ENCODE results near the gene FZD2.

DNA sequence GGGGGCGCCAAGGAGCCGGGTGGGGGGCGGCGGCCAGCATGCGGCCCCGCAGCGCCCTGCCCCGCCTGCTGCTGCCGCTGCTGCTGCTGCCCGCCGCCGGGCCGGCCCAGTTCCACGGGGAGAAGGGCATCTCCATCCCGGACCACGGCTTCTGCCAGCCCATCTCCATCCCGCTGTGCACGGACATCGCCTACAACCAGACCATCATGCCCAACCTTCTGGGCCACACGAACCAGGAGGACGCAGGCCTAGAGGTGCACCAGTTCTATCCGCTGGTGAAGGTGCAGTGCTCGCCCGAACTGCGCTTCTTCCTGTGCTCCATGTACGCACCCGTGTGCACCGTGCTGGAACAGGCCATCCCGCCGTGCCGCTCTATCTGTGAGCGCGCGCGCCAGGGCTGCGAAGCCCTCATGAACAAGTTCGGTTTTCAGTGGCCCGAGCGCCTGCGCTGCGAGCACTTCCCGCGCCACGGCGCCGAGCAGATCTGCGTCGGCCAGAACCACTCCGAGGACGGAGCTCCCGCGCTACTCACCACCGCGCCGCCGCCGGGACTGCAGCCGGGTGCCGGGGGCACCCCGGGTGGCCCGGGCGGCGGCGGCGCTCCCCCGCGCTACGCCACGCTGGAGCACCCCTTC lies 484 bp downstream of the FZD2 start:
- TF ChIP-seq EZH2 (IDR thresholded peaks at IDR 0.05) = no peak
- TF ChIP-seq, protein P1, sequence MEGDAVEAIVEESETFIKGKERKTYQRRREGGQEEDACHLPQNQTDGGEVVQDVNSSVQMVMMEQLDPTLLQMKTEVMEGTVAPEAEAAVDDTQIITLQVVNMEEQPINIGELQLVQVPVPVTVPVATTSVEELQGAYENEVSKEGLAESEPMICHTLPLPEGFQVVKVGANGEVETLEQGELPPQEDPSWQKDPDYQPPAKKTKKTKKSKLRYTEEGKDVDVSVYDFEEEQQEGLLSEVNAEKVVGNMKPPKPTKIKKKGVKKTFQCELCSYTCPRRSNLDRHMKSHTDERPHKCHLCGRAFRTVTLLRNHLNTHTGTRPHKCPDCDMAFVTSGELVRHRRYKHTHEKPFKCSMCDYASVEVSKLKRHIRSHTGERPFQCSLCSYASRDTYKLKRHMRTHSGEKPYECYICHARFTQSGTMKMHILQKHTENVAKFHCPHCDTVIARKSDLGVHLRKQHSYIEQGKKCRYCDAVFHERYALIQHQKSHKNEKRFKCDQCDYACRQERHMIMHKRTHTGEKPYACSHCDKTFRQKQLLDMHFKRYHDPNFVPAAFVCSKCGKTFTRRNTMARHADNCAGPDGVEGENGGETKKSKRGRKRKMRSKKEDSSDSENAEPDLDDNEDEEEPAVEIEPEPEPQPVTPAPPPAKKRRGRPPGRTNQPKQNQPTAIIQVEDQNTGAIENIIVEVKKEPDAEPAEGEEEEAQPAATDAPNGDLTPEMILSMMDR (IDR thresholded peaks at IDR 0.05) = no peak
- TF ChIP-seq EZH2phosphoT487 (IDR thresholded peaks at IDR 0.05) = no peak
